ENCODE data around the gene ITGA2B.
"Not testable (repeated sequence)": the region's sequence is repeated elsewhere in the genome, so short reads cannot be mapped to it uniquely, and the experiment has no call there.

Gene ITGA2B

DNA sequence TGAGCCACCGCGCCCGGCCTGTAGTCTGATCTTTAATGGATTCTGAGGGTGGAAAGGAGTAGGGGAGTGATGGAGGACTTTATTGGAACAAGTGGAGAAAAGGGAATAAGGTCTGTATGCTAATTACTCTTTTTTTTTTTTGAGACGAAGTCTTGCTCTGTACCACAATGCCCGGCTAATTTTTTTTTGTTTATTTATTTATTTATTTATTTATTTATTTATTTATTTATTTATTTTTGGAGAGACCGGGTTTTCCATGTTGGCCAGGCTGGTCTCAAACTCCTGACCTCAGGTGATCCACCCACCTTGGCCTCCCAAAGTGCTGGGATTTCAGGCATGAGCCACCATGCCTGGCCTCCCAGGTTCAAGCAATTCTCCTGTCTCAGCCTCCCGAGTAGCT is 59.9 kb downstream of the ITGA2B start:
- not testable (repeated sequence) for DNase-seq

DNA sequence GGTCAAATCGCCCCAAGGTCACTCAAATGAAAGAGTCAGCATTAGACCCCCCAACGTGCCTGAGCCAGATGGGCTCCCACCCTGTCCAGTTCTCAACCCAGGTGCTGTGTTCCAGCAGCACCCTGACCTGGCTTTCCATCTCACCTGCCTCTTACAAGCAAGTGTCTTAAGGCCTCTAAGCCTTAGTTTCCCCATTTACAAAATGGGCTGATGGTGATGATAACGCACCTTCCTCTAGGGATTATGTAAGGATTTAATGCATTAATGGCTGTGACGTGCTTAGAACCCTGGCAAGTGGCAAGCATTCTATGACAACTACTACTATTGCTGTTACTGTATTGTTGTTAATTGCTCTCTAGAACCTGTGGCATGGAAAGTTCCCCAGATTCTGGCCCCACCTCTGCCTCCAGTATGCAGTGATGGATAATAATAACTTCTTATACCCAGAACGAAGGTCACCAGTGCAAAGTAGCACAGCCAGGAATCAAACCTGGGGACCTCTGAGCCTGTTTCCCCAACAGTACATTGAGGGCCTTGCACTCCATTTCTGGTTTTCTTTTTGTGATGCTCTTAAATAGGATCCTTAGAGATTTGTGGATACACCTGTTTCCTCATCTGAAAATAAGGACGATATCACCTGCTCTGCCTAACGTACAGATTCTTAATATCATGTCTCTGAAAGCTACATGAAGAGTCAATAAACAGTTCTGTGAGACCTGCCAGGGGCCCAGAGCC is 61.6 kb downstream of the ITGA2B start:
- no peak for DNase-seq

DNA sequence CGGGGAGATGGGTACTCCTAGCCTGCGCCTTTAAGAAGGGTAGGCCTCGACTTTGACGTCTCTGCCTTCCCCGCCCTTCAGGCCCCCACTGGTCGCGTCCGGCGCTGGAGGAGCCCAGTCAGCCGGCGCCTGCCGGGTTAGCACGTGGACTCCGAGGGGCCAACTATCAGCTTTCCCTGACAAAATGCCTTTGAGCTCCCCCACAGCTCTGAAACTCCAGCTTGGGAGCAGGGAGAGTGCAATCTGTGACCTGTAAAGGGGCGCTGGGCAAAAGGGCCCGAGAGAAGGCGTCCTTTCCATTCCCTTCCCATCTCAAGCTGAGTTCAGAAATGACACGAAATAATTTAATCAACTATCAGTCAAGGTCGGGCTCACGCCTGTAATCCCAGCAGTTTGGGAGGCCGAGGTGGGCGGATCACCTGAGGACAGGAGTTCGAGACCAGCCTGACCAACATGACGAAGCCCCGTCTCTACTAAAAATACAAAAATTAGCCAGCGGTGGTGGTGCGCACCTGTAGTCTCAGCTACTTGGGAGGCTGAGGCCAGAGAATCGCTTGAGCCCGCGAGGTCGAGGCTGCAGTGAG is 62.5 kb downstream of the ITGA2B start:
- peak; percentile 98 for DNase-seq

DNA sequence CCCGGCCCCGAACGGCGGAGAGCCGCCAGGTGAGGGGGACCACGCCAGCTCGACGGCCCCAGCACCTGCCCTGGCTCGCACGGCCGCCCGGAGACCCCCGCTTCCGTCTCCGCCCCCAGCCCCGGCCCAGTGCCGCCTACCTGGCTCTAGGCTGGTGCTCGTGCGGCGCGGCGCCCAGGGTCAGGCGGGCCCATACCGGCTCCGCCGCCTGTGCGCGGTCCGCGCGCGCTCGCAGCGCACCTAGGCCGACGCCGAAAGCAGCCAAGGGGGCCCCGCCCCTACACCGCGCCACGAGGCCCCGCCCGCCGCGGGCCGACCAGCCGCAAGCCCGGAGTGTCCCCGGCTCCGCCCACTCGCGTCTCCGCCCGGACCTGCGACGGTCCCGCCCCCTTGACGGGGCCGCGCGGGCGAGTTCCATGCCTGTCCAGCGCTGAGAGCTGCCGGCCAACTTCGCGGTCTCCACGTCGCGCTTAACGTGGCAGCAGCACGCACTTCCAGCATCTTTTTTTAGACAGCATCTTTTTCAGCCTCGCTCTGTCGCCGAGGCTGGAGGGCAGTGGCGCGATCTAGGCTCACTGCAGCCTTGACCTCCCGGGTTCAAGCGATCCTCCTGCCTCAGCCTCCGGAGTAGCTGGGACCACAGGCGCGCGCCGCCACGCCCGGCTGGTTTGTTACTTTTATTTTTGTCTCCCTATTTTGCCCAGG is 64.7 kb downstream of the ITGA2B start, which contains the start of gene SLC25A39:
TSS of gene SLC25A39 (minus strand) at position 253 of the 705 bp plus-strand sequence. CDS start 1,261 bp downstream, outside the sequence.
- peak; percentile 92 for DNase-seq

DNA sequence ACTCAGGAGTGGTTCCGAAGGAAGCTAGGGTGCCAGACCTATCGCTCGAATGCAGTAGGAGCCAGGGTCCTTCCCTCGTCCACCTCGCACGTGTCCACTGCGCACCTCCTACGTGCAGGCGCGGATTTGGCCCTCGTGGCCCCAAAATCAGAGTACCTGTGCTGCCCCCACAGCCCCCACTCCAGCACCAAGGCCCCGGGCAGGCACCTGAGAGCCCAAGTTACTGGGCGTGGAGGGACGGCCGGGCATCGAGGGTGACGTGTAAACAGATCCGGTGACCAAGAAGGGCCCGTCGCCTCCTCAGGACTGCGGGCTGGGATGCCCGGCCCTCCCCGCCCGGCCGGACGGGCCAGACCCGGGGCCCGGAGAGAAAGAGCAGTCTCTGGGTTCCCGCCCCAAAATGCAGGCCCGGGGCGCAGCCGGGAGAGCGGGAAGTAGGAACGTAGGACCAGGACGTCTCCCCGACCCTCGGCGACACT is 65.3 kb downstream of the ITGA2B start:
- peak; percentile 30 for DNase-seq

DNA sequence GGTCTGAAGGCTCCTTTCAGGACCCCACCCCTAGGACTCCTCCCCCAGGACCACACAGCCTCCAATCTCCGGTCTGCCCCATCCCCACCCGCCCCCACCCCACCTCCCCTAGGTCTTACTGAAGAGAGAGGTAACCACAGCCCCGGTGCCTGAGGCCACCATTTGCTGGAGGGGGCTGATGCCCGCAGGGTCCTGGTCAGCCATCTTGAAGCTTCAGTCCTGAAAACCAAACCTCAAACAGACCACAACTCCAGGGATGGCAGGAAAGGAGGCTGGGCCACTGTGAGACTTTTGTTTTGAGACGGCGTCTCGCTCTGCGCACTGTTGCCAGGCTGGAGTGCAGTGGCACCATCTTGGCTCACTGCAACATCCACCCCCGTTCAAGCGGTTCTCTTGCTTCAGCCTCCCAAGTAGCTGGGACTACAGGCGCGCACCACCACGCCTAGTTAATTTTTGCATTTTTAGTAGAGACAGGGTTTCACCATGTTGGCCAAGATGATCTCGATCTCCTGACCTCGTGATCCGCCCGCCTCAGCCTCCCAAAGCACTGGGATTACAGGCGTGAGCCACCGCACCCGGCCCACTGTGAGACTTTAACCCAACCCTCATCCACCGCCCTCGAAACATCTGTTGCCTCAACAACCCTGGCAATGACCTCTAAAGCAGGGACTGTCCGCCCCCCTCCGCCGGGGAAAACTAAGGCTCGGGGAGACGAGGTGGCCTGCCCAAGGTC is 65.9 kb downstream of the ITGA2B start:
- DNase-seq, result no peak

DNA sequence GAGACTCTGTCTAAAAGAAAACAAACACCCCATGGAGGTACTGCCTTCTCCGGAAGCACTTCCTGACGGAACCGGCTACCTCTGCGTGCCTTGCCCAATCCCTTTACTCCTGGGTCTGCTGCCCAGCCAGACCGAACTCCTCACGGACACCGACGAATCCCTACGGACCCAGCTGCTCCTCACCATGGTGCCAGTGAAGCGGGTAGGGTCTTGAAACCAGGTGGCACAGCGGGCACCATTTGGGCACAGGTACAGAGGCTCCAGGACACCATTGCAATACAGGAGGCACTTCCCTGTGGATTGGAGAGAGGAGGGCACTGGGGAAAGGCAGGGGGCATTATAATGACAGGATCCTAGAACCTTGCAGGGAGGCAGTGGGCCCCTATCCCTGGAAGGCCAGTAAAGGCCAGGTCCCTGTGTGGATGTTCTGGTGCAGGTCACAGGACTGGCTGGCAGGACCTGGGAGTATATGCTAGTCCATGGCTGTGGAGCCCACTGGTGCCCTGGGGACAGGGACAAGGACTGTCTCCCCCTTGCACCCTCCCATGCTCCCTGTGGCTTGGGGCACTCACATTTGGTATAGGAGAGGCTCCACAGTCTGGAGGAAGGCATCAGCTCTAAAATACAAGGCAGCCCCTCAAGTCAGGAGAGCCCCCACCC is 67.1 kb downstream of the ITGA2B start:
- no peak for DNase-seq

Data from EL (cell line).